GM23338 (cell line): ENCODE data around the gene UBAP2. TPM values are rescaled to one million over a fixed set of nuclear protein-coding genes. Genes with fewer than 3 reads are reported as not detected.
"Not testable (repeated sequence)": the region's sequence is repeated elsewhere in the genome, so short reads cannot be mapped to it uniquely, and the experiment has no call there.

Source experiments
- ATAC-seq: fragments of 200-7000 bp; cut with Tn5 transposase; 3 replicates; pipeline ENCODE4 v1.9.1; 2020
- DNase-seq: peaks from one replicate; pipeline ENCODE4 v3.0.0-alpha.2; 2015; ENCODE audit warnings: low spot score
- H2AFZ ChIP-seq: fragments of 200-600 bp; sonication (generic); 2 replicates; pipeline ENCODE4 v1.8.0; 2016; ENCODE audit warnings: antibody characterized with exemption, mild to moderate bottlenecking, moderate library complexity
- H3F3A ChIP-seq: fragments of 200-600 bp; sonication (generic); replicated peaks from 2 replicates; pipeline ENCODE4 v1.8.0; 2017; ENCODE audit warnings: antibody characterized with exemption, mixed run types, low read depth
- H3K27ac ChIP-seq: fragments of 200-600 bp; sonication (generic); 2 replicates; pipeline ENCODE4 v1.6.1; 2016; ENCODE audit warnings: low read depth
- H3K27me3 ChIP-seq: fragments of 200-600 bp; sonication (generic); 2 replicates; pipeline ENCODE4 v1.8.0; 2016; ENCODE audit warnings: mild to moderate bottlenecking, mixed run types, moderate library complexity; ENCODE audit not compliant: insufficient read depth
- H3K36me3 ChIP-seq: fragments of 200-600 bp; sonication (generic); 2 replicates; pipeline ENCODE4 v1.8.0; 2016; ENCODE audit warnings: mild to moderate bottlenecking; ENCODE audit not compliant: insufficient read depth
- H3K4me1 ChIP-seq: fragments of 200-600 bp; sonication (generic); 2 replicates; pipeline ENCODE4 v1.8.0; 2016; ENCODE audit warnings: mild to moderate bottlenecking, moderate library complexity; ENCODE audit not compliant: insufficient read depth
- H3K4me2 ChIP-seq: fragments of 200-600 bp; sonication (generic); 2 replicates; pipeline ENCODE4 v1.7.1; 2017; ENCODE audit warnings: mixed run types
- H3K4me3 ChIP-seq: fragments of 200-600 bp; sonication (generic); 2 replicates; pipeline ENCODE4 v1.6.1; 2016; ENCODE audit warnings: mixed run types
- H3K79me2 ChIP-seq: fragments of 200-600 bp; sonication (generic); replicated peaks from 2 replicates; pipeline ENCODE4 v1.8.0; 2017; ENCODE audit warnings: mild to moderate bottlenecking; ENCODE audit not compliant: insufficient read depth
- H3K9me2 ChIP-seq: fragments of 200-600 bp; sonication (generic); 2 replicates; pipeline ENCODE4 v1.8.0; 2017; ENCODE audit not compliant: insufficient read depth
- H4K20me1 ChIP-seq: fragments of 200-600 bp; sonication (generic); replicated peaks from 2 replicates; pipeline ENCODE4 v1.8.0; 2017; ENCODE audit warnings: mild to moderate bottlenecking; ENCODE audit not compliant: insufficient read depth
- H3K27ac Mint-ChIP-seq: 2 replicates; pipeline ENCODE4 v1.8.0; 2020; ENCODE audit warnings: inconsistent platforms, mild to moderate bottlenecking, moderate library complexity, mixed read lengths
- H3K27me3 Mint-ChIP-seq: 3 replicates; pipeline ENCODE4 v1.8.0; 2022; ENCODE audit warnings: low read depth, mild to moderate bottlenecking, moderate library complexity, mixed read lengths, inconsistent platforms; ENCODE audit not compliant: insufficient read depth, poor library complexity
- H3K36me3 Mint-ChIP-seq: 3 replicates; pipeline ENCODE4 v1.8.0; 2021; ENCODE audit warnings: low read depth, mild to moderate bottlenecking, inconsistent platforms, moderate library complexity, mixed read lengths
- H3K4me1 Mint-ChIP-seq: 3 replicates; pipeline ENCODE4 v1.8.0; 2020; ENCODE audit warnings: mild to moderate bottlenecking, inconsistent platforms, mixed read lengths
- H3K4me3 Mint-ChIP-seq: 3 replicates; pipeline ENCODE4 v1.8.0; 2021; ENCODE audit warnings: moderate library complexity, mild to moderate bottlenecking, inconsistent platforms, mixed read lengths
- H3K9me3 Mint-ChIP-seq: 3 replicates; pipeline ENCODE4 v1.8.0; 2020; ENCODE audit warnings: moderate library complexity, mild to moderate bottlenecking, inconsistent platforms, mixed read lengths
- CREB1 ChIP-seq: fragments of 250-450 bp; sonication (Bioruptor Pico); IDR thresholded peaks from 2 replicates; pipeline ENCODE4 v1.5.0; 2020; ENCODE audit warnings: low read depth, mild to moderate bottlenecking, moderate library complexity
- CTCF ChIP-seq, 2 experiments: fragments of 200-600 bp in 1 of 2; sonication (generic) in 1 of 2; conservative IDR thresholded peaks; 2 replicates each; pipeline versions ENCODE4 v1.5.1 to v1.6.1; 2016 to 2017; ENCODE audit warnings: antibody characterized with exemption in 2 of 2, low read depth in 2 of 2, mild to moderate bottlenecking in 2 of 2, moderate library complexity in 1 of 2
- EZH2 ChIP-seq: fragments of 200-600 bp; sonication (generic); IDR thresholded peaks from one replicate; pipeline ENCODE4 v1.8.0; 2017; ENCODE audit warnings: antibody characterized with exemption, mild to moderate bottlenecking, low read depth; ENCODE audit not compliant: unreplicated experiment
- EZH2phosphoT487 ChIP-seq: fragments of 200-600 bp; sonication (generic); IDR thresholded peaks from one replicate; pipeline ENCODE4 v1.8.1; 2018; ENCODE audit warnings: antibody characterized with exemption; ENCODE audit not compliant: unreplicated experiment
- JUNB ChIP-seq: IDR thresholded peaks from one replicate; pipeline ENCODE4 v1.6.1; 2016; ENCODE audit warnings: antibody characterized with exemption; ENCODE audit not compliant: unreplicated experiment
- NANOG ChIP-seq: IDR thresholded peaks from 2 replicates; pipeline ENCODE4 v1.6.1; 2016; ENCODE audit warnings: antibody characterized with exemption, borderline replicate concordance
- POLR2AphosphoS5 ChIP-seq: IDR thresholded peaks from 2 replicates; pipeline ENCODE4 v1.6.1; 2016; ENCODE audit warnings: antibody characterized with exemption, low read depth
- STAT1 ChIP-seq: IDR thresholded peaks from one replicate; pipeline ENCODE4 v1.6.1; 2016; ENCODE audit warnings: antibody characterized with exemption; ENCODE audit not compliant: unreplicated experiment
- ZNF114 ChIP-seq: fragments of 250-450 bp; sonication (Bioruptor Pico); IDR thresholded peaks from 2 replicates; pipeline ENCODE4 v1.5.0; 2020; ENCODE audit warnings: mild to moderate bottlenecking, moderate library complexity
- ZNF331 ChIP-seq: fragments of 250-450 bp; sonication (Bioruptor Pico); IDR thresholded peaks from 2 replicates; pipeline ENCODE4 v1.5.0; 2020; ENCODE audit warnings: low read depth, mild to moderate bottlenecking, moderate library complexity
- ZNF462 ChIP-seq: fragments of 250-450 bp; sonication (Bioruptor Pico); IDR thresholded peaks from 2 replicates; pipeline ENCODE4 v1.5.0; 2020; ENCODE audit warnings: mild to moderate bottlenecking, moderate library complexity
- polyA plus RNA-seq: library from polyadenylated mRNA; unstranded; fragments of >200 nt; fragmentation: Nextera tagmentation; extraction: Ambion mirVana; gene quantifications from 2 replicates; pipeline ENCODE4 v1.2.1, GENCODE V29; 2016
- total RNA-seq: library from RNA; depleted of rRNA; stranded (reverse); fragments of >200 nt; shearing (Covaris generic); gene quantifications from 2 replicates; pipeline ENCODE4 v1.2.3, GENCODE V29; 2014
- TF ChIP-seq, protein P1 (sequence below): IDR thresholded peaks from one replicate; pipeline ENCODE4 v1.6.1; 2018; ENCODE audit warnings: antibody characterized with exemption; ENCODE audit not compliant: unreplicated experiment

UBAP2 gene
- total and polyA plus RNA-seq, 2 experiments from 2014 or later = 47.4 to 56.4 TPM

GRCh38 chr9:34024476-34024875 is 24.2 kb downstream of the UBAP2 start:
- H3K27ac Mint-ChIP-seq, H3F3A ChIP-seq, H3K4me1 Mint-ChIP-seq, H3K27me3 ChIP-seq, H3K36me3 ChIP-seq, H3K9me2 ChIP-seq, H3K27me3 Mint-ChIP-seq, ATAC-seq, H3K4me2 ChIP-seq, DNase-seq, H3K4me1 ChIP-seq, H3K27ac ChIP-seq, H3K9me3 Mint-ChIP-seq, H3K4me3 Mint-ChIP-seq, H2AFZ ChIP-seq, H3K4me3 ChIP-seq: not testable (repeated sequence)
- peaks cover 81% of the 10 kb centered on the region for H4K20me1 ChIP-seq
- H3K79me2 ChIP-seq = peaks cover 100% of the 10 kb centered on the region
- peaks cover 11% of the 10 kb centered on the region; the same call in 2 of the 3 replicates for H3K36me3 Mint-ChIP-seq

DNA sequence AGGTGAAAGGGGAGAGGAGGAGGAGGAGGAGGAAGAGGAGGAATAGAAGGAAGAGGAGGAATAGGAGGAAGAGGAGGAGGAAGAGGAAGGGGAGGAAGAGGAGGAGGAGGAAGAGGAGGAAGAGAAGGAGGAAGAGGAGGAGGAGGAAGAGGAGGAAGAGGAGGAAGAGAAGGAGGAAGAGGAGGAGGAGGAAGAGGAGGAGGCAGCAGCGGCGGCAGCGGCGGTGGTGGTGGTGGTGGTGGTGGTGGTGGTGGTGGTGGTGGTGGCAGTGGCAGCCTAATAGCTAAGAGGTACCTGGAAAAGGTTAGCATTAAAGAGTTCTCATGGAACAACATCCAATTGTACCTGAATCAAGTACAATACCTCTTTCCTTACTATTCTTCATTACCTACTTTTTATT is 32.5 kb downstream of the UBAP2 start:
- H4K20me1 ChIP-seq = peaks cover 37% of the 10 kb centered on the region
- 0 out of 2 replicates have a peak, but pooled peaks cover 4% of the 10 kb centered on the region for H3F3A ChIP-seq
- no peaks in the 10 kb centered on the region for H3K9me2 ChIP-seq
- no peaks in the 10 kb centered on the region; the same call in 1 of the 2 replicates for H3K36me3 ChIP-seq
- H3K4me2 ChIP-seq = no peak overlapping the region
- H3K79me2 ChIP-seq = peaks cover 69% of the 10 kb centered on the region
- ATAC-seq = no peak
- no peaks in the 10 kb centered on the region for H3K4me1 ChIP-seq
- H3K36me3 Mint-ChIP-seq = peaks cover 27% of the 10 kb centered on the region; the same call in 2 of the 3 replicates
- DNase-seq = no peak
- no peaks in the 10 kb centered on the region for H3K9me3 Mint-ChIP-seq
- no peaks in the 10 kb centered on the region for H3K27me3 ChIP-seq
- no peaks in the 10 kb centered on the region for H3K4me1 Mint-ChIP-seq
- H3K4me3 Mint-ChIP-seq = no peak overlapping the region
- H3K27ac ChIP-seq = no peak overlapping the region
- no peak overlapping the region for H3K27ac Mint-ChIP-seq
- no peak overlapping the region for H2AFZ ChIP-seq
- H3K4me3 ChIP-seq = no peak overlapping the region
- peaks cover 2% of the 10 kb centered on the region for H3K27me3 Mint-ChIP-seq
- TF ChIP-seq, protein P1, sequence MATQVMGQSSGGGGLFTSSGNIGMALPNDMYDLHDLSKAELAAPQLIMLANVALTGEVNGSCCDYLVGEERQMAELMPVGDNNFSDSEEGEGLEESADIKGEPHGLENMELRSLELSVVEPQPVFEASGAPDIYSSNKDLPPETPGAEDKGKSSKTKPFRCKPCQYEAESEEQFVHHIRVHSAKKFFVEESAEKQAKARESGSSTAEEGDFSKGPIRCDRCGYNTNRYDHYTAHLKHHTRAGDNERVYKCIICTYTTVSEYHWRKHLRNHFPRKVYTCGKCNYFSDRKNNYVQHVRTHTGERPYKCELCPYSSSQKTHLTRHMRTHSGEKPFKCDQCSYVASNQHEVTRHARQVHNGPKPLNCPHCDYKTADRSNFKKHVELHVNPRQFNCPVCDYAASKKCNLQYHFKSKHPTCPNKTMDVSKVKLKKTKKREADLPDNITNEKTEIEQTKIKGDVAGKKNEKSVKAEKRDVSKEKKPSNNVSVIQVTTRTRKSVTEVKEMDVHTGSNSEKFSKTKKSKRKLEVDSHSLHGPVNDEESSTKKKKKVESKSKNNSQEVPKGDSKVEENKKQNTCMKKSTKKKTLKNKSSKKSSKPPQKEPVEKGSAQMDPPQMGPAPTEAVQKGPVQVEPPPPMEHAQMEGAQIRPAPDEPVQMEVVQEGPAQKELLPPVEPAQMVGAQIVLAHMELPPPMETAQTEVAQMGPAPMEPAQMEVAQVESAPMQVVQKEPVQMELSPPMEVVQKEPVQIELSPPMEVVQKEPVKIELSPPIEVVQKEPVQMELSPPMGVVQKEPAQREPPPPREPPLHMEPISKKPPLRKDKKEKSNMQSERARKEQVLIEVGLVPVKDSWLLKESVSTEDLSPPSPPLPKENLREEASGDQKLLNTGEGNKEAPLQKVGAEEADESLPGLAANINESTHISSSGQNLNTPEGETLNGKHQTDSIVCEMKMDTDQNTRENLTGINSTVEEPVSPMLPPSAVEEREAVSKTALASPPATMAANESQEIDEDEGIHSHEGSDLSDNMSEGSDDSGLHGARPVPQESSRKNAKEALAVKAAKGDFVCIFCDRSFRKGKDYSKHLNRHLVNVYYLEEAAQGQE = no peak
- TF ChIP-seq CTCF (conservative IDR thresholded peaks at IDR 0.05; ENCODE audit: low read depth in 2 of 2) (no peak), NANOG (no peak), ZNF114 (no peak), CREB1 (CRISPR knock-in tag) (no peak), STAT1 (no peak), POLR2AphosphoS5 (no peak), ZNF462 (CRISPR knock-in tag) (no peak), EZH2phosphoT487 (no peak), ZNF331 (CRISPR knock-in tag) (no peak), JUNB (no peak), EZH2 (no peak)
